HG02870 (cell line): ENCODE results near the gene DNAH8.
"Not testable (repeated sequence)": the region's sequence is repeated elsewhere in the genome, so short reads cannot be mapped to it uniquely, and the experiment has no call there.

Experiments used
- ATAC-seq: cut with Tn5 transposase; IDR thresholded peaks from one replicate; pipeline ENCODE4 v1.9.1; 2021; ENCODE audit warnings: mild to moderate bottlenecking, moderate library complexity; ENCODE audit not compliant: unreplicated experiment

The DNAH8 gene

GRCh38 chr6:38901802-38902522, 186.9 kb downstream of the DNAH8 start:
- ATAC-seq, result no peak

DNA sequence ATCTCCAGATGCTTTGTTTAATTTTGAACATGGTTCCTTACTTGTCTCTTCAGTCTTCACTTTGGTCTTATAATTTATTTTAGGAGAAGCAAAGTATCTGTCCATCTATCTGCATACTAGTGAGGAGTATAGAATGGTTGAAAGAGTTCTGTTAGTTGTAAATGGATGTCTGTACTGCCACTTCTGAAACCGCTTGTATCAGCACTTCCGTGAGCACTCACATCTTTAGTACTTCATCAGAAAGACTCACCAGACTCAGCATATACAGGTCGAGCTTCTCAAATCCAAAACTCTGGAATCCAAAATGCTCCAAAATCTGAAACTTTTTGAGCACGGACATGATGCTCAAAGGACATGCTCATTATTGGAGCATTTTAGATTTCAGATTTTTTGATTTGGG, 191.5 kb downstream of the DNAH8 start:
- no peak for ATAC-seq

DNA sequence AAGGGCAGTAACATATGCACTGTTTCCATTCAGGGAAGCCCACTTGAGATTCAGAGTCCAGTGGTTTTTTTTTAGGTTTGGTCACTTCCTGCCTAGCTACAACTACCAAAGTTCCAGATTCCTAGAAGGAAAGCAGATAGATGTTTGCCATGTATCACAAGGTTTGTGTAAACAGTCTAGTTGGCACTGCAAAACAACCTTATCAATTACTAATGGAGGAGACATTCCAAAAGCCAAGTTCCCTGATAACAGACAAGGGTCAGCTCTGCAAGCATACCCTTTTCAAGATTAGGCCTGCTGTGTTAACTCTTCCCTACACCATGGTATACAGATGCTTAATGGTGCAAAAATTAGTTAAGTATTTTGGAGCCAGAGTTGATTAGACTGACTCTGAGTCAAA, 192.2 kb downstream of the DNAH8 start:
- no peak for ATAC-seq

- no peak for ATAC-seq
These were observed 194.1 kb downstream of the DNAH8 start for GRCh38 chr6:38909015-38909730.

- ATAC-seq, result no peak
These were observed 195.1 kb downstream of the DNAH8 start for GRCh38 chr6:38910207-38910606.

DNA sequence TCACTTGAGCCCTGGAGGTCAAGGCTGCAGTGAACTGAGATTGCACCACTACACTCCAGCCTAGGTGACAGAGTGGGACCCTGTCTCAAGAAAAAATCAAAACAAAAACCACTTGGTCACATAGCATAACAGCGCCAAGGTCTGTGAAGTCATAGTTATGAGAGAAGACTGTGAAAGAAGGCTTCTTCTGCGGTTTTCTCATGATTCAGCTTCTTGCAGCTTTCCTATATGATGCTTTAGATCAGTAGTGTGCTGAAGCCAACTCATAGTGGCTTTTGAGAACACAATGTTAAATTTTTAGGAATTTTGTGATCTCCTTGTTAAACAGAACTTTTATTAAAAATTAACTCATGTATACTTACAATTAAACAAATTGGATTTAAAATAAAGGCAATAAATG, 197.3 kb downstream of the DNAH8 start:
- no peak for ATAC-seq

GRCh38 chr6:38915205-38915925, 200.3 kb downstream of the DNAH8 start:
- no peak for ATAC-seq

GRCh38 chr6:38921540-38921939, 206.4 kb downstream of the DNAH8 start:
- not testable (repeated sequence) for ATAC-seq

DNA sequence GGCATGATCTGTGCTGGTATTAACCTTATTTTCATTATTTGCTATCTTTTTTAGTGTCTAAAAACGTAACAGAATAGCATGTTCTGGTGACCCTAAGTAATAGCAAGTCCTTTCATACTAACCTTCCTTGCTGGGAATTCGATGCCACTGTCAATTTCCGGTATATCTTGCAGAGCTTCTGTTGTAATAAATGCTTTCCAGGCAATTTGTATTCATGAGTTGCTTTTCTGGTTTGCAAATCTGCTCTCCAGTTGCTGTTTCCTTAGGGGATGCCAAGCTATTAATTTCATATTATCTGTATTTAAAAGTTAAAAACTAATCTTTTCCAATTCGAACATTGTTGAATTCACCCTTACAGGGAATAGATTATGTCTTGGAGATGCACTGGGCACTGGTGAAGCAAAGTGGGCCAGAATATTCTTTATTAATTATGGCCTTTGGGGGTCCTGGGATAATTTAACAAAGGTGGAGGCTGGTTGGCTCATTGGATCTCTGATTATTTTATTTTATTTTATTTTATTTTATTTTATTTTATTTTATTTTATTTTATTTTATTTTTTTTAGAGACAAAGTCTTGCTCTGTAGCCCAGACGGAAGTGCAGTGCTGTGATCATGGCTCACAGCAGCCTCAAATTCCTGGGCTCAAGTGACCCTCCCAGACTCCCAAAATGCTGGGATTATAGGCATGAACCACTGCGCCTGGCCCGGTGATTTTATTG, 209.8 kb downstream of the DNAH8 start:
- no peak for ATAC-seq

DNA sequence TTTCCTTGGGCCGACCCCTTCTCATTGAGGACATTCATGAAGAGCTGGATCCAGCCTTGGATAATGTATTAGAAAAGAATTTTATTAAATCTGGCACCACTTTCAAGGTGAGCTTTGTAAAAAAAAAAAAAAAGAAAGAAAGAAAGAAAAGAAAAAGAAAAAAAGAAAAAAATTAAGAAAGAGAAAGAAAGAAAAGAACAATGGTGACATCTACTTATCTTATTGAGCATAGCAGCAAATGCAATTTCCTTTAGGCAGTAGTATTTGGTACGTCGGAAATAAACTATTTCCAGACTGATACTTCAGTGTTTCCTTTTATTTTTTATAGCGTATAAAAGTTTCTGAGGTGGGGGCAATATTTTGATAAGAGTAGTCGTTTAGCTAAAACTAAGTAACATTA, 214.4 kb downstream of the DNAH8 start:
- ATAC-seq, result no peak

GRCh38 chr6:38933426-38933825, 218.3 kb downstream of the DNAH8 start:
- ATAC-seq, result no peak

- no peak for ATAC-seq
These were observed 219.9 kb downstream of the DNAH8 start for GRCh38 chr6:38935051-38935450.

- ATAC-seq, result no peak
These were observed 222.9 kb downstream of the DNAH8 start for GRCh38 chr6:38937839-38938613.

GRCh38 chr6:38938741-38939140, 223.6 kb downstream of the DNAH8 start:
- ATAC-seq, result no peak

- ATAC-seq, result no peak
These were observed 227.3 kb downstream of the DNAH8 start for GRCh38 chr6:38942442-38942841.

DNA sequence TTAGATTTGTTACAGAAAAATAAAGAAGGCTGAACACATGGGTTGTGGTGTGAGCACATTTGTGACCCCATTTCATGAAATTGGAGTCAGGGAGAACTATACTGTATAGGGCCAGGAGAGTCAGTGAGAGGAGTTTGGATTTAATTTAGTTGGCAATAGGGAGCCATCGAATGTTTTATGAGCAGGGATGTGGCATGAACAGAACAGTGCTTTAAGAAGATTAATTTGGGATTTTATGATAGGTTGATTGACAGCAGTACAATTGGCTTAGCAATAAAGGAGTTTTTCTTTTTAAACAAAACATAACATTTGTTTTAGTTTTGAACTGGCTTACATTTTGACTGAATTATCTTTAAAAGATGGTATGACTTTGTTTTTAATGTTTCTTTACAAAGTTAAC, 227.9 kb downstream of the DNAH8 start:
- no peak for ATAC-seq

DNA sequence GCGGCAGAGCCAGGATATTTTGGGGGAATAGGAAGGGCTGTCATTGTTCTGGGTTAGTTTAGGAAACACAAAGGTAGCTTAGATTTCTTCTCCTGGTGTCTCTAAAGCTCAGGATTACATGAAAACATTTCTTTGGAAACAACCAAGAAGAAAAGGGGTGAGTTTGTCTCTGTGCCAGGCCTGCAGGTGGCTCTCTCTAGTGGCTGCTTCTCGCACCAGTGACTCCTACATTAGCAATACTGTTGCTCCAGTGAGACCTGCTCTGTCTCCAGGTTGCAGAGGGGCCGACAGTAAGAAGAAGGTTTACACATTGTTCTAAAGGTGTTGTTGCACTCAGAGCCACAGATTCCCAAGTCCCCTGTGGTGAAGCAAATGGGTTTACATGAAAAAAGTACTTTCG, 228.9 kb downstream of the DNAH8 start:
- ATAC-seq, result no peak

DNA sequence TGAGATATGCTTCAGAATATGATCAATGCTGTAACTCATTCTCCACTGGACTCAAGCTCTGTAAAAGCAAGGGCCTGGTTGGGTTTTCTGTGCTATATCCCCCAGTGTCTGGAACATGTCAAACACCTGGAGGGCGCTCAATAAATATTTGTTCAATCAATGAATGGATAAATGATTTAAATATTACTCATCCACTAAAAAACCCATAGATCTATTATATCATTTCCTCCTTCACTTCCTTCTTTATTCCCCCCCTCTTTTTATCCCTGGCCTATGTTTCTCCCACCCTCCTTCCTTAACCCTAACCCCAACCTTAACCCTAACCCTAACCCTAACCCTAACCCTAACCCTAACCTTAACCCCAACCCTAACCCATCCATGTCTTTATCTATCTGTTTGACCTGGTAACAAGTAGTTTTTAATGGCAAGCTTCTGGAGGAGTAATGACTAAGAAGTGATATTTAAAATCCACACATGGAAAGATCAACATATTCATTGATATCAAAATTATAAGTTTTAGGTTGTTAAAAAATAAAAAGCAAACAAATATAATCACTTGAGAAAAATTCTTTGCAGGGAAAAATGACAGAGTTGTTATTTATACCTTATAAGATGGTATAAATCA, 229.7 kb downstream of the DNAH8 start:
- ATAC-seq, result no peak

- ATAC-seq, result no peak
These were observed 240.8 kb downstream of the DNAH8 start for GRCh38 chr6:38955861-38956260.

GRCh38 chr6:38957426-38957825, 242.3 kb downstream of the DNAH8 start:
- ATAC-seq, result no peak
